CD4-positive, CD25-positive, alpha-beta regulatory T cell (primary cell): ENCODE data around the gene CASD1. TPM values are rescaled to one million over a fixed set of nuclear protein-coding genes. Genes with fewer than 3 reads are reported as not detected.
A peak's percentile ranks its signal among the peaks of the same experiment; 100 is the strongest.

Source experiments
- ATAC-seq, 2 donors: fragments of 150-1000 bp; cut with Tn5 transposase; one replicate each; pipeline ENCODE4 v1.10.0; 2021; ENCODE audit warnings: low read depth in 2 of 2, moderate number of reproducible peaks in 2 of 2, moderate library complexity in 1 of 2
- DNase-seq, 3 donors: peaks; one replicate each; pipeline versions ENCODE4 v3.0.0 to v3.0.0-alpha.2; 2012 to 2022; ENCODE audit warnings: mixed read lengths in 1 of 3
- H3K27ac ChIP-seq: one replicate; pipeline ENCODE4 v1.7.0; 2013; ENCODE audit warnings: mild to moderate bottlenecking, low read length; ENCODE audit not compliant: insufficient read depth, poor library complexity, severe bottlenecking
- H3K27me3 ChIP-seq: one replicate; pipeline ENCODE4 v1.7.0; 2013; ENCODE audit warnings: low read length; ENCODE audit not compliant: control insufficient read depth, insufficient read depth
- H3K36me3 ChIP-seq: one replicate; pipeline ENCODE4 v1.7.0; 2013; ENCODE audit warnings: mild to moderate bottlenecking, low read length, moderate library complexity; ENCODE audit not compliant: control insufficient read depth, insufficient read depth
- H3K4me1 ChIP-seq: 2 replicates; pipeline ENCODE4 v1.7.0; 2013; ENCODE audit warnings: mild to moderate bottlenecking, low read length; ENCODE audit not compliant: insufficient read depth, control insufficient read depth, poor library complexity, severe bottlenecking
- H3K4me3 ChIP-seq: one replicate; pipeline ENCODE4 v1.7.0; 2013; ENCODE audit warnings: low read depth, mild to moderate bottlenecking, low read length, moderate library complexity
- H3K9me3 ChIP-seq, 2 experiments: 1 replicate in 1 of 2; 2 replicates in 1 of 2; pipeline ENCODE4 v1.7.0; 2013; ENCODE audit warnings: low read length in 2 of 2, mild to moderate bottlenecking in 1 of 2, moderate library complexity in 1 of 2; ENCODE audit not compliant: control insufficient read depth in 2 of 2
- H3K27ac Mint-ChIP-seq, 3 donors: one replicate each; pipeline ENCODE4 v1.8.0; 2020 to 2022; ENCODE audit warnings: mild to moderate bottlenecking in 3 of 3, mixed read lengths in 3 of 3, moderate library complexity in 2 of 3
- H3K27me3 Mint-ChIP-seq: one replicate; pipeline ENCODE4 v1.8.0; 2022; ENCODE audit warnings: mild to moderate bottlenecking, mixed read lengths
- H3K36me3 Mint-ChIP-seq: one replicate; pipeline ENCODE4 v1.8.0; 2020; ENCODE audit warnings: mixed read lengths
- H3K4me1 Mint-ChIP-seq, 4 donors: one replicate each; pipeline ENCODE4 v1.8.0; 2020 to 2022; ENCODE audit warnings: mixed read lengths in 4 of 4, mild to moderate bottlenecking in 1 of 4
- H3K4me3 Mint-ChIP-seq, 4 donors: one replicate each; pipeline ENCODE4 v1.8.0; 2020 to 2022; ENCODE audit warnings: mild to moderate bottlenecking in 4 of 4, mixed read lengths in 4 of 4, moderate library complexity in 3 of 4
- H3K9me3 Mint-ChIP-seq, 7 donors: one replicate each; pipeline ENCODE4 v1.8.0; 2020 to 2022; ENCODE audit warnings: mixed read lengths in 7 of 7, mild to moderate bottlenecking in 3 of 7, moderate library complexity in 2 of 7
- polyA plus RNA-seq, 4 donors: library from polyadenylated mRNA; unstranded; fragments of 300-500 nt; fragmentation: Illumina TruSeq; gene quantifications; one replicate each; pipeline ENCODE4 v1.2.3, GENCODE V29; 2021
- total RNA-seq: library from RNA; stranded (reverse); gene quantifications from one replicate; pipeline ENCODE4 v1.2.3, GENCODE V29; 2022

Gene CASD1
- total and polyA plus RNA-seq, 5 donors from 2014 or later, result 7.8 to 21.8 (median 9.1) TPM

- H3K4me3 ChIP-seq, result no peak overlapping the region
- ATAC-seq (no peak), DNase-seq (no peak)
- H3K9me3 ChIP-seq, result no peaks in the 10 kb centered on the region
- no peaks in the 10 kb centered on the region for H3K36me3 Mint-ChIP-seq
- peaks cover 38% of the 10 kb centered on the region for H3K27me3 Mint-ChIP-seq
- no peaks in the 10 kb centered on the region for H3K27me3 ChIP-seq
- H3K4me1 ChIP-seq, result no peaks in the 10 kb centered on the region
- H3K4me1 Mint-ChIP-seq, result no peaks in the 10 kb centered on the region
- H3K27ac ChIP-seq, result no peak overlapping the region
- H3K4me3 Mint-ChIP-seq, result no peak overlapping the region
- H3K9me3 Mint-ChIP-seq, result peaks cover 0 to 3% (median 0%) of the 10 kb centered on the region in 7 donors
- H3K27ac Mint-ChIP-seq, result no peak overlapping the region
- no peaks in the 10 kb centered on the region for H3K36me3 ChIP-seq
These were observed 28.3 kb upstream of the CASD1 start for GRCh38 chr7:94481279-94481678.

DNA sequence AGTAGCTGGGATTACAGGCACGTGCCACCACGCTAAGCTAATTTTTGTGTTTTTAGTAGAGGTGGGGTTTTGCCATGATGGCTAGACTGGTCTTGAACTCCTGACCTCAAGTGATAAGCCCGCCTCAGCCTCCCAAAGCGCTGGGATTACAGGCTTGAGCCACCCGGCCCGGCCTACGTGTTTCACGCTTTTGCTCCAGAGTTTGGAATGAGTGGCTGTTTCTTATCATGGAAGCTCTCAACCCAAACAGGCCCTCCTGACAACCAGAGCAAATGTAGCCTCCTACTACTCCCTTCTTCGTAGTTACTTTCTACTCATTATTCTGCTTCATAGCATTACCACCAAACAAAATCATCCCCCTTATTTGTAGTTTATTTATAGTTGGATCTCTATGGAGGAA is 26.8 kb upstream of the CASD1 start:
- Mint-ChIP-seq H3K27me3 (peaks cover 33% of the 10 kb centered on the region), H3K4me3 (no peak overlapping the region), H3K4me1 (no peaks in the 10 kb centered on the region), H3K36me3 (no peaks in the 10 kb centered on the region), H3K27ac (no peak overlapping the region), H3K9me3 (peaks cover 0 to 3% (median 0%) of the 10 kb centered on the region in 7 donors)
- no peaks in the 10 kb centered on the region for H3K27me3 ChIP-seq
- ATAC-seq, result no peak
- no peak overlapping the region for H3K4me3 ChIP-seq
- H3K4me1 ChIP-seq, result no peaks in the 10 kb centered on the region
- no peaks in the 10 kb centered on the region for H3K36me3 ChIP-seq
- H3K9me3 ChIP-seq, result no peaks in the 10 kb centered on the region
- no peak overlapping the region for H3K27ac ChIP-seq
- DNase-seq, result no peak

GRCh38 chr7:94483843-94484242 is 25.8 kb upstream of the CASD1 start:
- no peaks in the 10 kb centered on the region for H3K36me3 ChIP-seq
- H3K4me1 ChIP-seq, result no peaks in the 10 kb centered on the region
- peaks cover 0 to 3% (median 0%) of the 10 kb centered on the region in 7 donors for H3K9me3 Mint-ChIP-seq
- ATAC-seq (no peak), DNase-seq (no peak)
- peaks cover 32% of the 10 kb centered on the region for H3K27me3 Mint-ChIP-seq
- H3K27me3 ChIP-seq, result no peaks in the 10 kb centered on the region
- H3K9me3 ChIP-seq, result peaks cover 0 to 2% of the 10 kb centered on the region in 2 experiments
- no peaks in the 10 kb centered on the region for H3K4me1 Mint-ChIP-seq
- H3K36me3 Mint-ChIP-seq, result no peaks in the 10 kb centered on the region
- H3K4me3 ChIP-seq, result no peak overlapping the region
- no peak overlapping the region for H3K27ac Mint-ChIP-seq
- H3K27ac ChIP-seq, result no peak overlapping the region
- H3K4me3 Mint-ChIP-seq, result peak overlapping the region in 1 of 4 donors; percentile 78

GRCh38 chr7:94486216-94486615 is 23.4 kb upstream of the CASD1 start:
- Mint-ChIP-seq H3K4me1 (no peaks in the 10 kb centered on the region), H3K27me3 (peaks cover 28% of the 10 kb centered on the region), H3K4me3 (no peak overlapping the region), H3K36me3 (no peaks in the 10 kb centered on the region), H3K27ac (no peak overlapping the region), H3K9me3 (peaks cover 0 to 3% (median under 1%) of the 10 kb centered on the region in 7 donors)
- Histone ChIP-seq H3K27me3 (no peaks in the 10 kb centered on the region), H3K4me3 (no peak overlapping the region), H3K27ac (no peak overlapping the region), H3K4me1 (no peaks in the 10 kb centered on the region), H3K9me3 (peaks cover 0 to 2% of the 10 kb centered on the region in 2 experiments), H3K36me3 (no peaks in the 10 kb centered on the region)
- no peak for ATAC-seq
- DNase-seq, result no peak

DNA sequence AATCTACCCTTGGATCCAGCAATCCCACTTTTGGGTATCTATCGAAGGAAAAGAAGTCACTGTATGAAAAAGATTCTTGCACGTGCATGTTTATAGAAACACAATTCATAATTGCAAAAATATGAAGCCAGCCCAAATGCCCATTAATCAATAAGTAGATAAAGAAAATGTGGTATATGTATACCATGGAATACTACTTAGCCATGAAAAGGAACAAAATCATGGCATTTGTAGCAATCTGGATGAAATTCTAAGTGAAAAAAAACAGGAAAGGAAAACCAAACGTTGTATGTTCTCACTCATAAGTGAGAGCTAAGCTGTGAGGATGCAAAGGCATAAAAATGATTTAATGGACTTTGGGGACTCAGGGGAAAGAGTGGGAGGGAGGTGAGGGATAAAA is 18.2 kb upstream of the CASD1 start:
- H3K27ac Mint-ChIP-seq, result no peak overlapping the region

DNA sequence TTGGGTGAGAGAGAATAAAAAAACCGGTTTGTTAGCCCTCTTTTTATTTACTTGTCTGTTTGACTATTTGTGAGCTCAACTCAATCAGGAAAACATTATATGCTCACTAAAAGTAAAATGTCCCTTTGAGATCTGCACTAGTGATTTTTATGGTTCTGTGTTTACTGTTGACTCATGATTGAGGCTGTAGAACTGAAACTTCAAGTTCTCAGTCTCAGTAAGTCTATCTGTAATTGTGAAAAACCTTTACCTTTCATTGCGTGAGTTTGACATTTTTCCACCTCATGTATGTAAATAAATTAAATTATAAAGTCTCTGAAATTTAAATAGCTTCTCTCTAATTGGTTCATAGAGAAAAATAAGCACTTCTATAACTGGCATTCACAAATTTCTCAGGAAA is 17.0 kb upstream of the CASD1 start:
- no peak overlapping the region for H3K4me3 ChIP-seq
- peaks cover 5% of the 10 kb centered on the region for H3K27me3 ChIP-seq
- ATAC-seq, result no peak
- peaks cover 0 to 3% (median 1%) of the 10 kb centered on the region in 7 donors for H3K9me3 Mint-ChIP-seq
- no peak overlapping the region for H3K4me3 Mint-ChIP-seq
- H3K4me1 Mint-ChIP-seq, result peaks cover 0 to 3% (median 0%) of the 10 kb centered on the region in 4 donors
- H3K9me3 ChIP-seq, result peaks cover 0 to 2% of the 10 kb centered on the region in 2 experiments
- peak in 1 of 3 donors; percentile 9 for DNase-seq
- H3K27ac ChIP-seq, result no peak overlapping the region
- no peaks in the 10 kb centered on the region for H3K36me3 ChIP-seq
- H3K4me1 ChIP-seq, result no peaks in the 10 kb centered on the region
- no peak overlapping the region for H3K27ac Mint-ChIP-seq
- peaks cover 31% of the 10 kb centered on the region for H3K27me3 Mint-ChIP-seq
- H3K36me3 Mint-ChIP-seq, result no peaks in the 10 kb centered on the region

More for the DNA sequence above, 18.2 kb upstream of the CASD1 start:
- no peak overlapping the region for H3K4me3 Mint-ChIP-seq
- DNase-seq, result no peak
- Histone ChIP-seq H3K36me3 (no peaks in the 10 kb centered on the region), H3K4me3 (no peak overlapping the region), H3K27ac (no peak overlapping the region), H3K4me1 (no peaks in the 10 kb centered on the region), H3K27me3 (peaks cover 5% of the 10 kb centered on the region), H3K9me3 (peaks cover 0 to 2% of the 10 kb centered on the region in 2 experiments)
- peaks cover 26% of the 10 kb centered on the region for H3K27me3 Mint-ChIP-seq
- peaks cover 0 to 3% (median 1%) of the 10 kb centered on the region in 7 donors for H3K9me3 Mint-ChIP-seq
- H3K36me3 Mint-ChIP-seq, result no peaks in the 10 kb centered on the region
- peaks cover 0 to 3% (median 0%) of the 10 kb centered on the region in 4 donors for H3K4me1 Mint-ChIP-seq
- no peak for ATAC-seq

DNA sequence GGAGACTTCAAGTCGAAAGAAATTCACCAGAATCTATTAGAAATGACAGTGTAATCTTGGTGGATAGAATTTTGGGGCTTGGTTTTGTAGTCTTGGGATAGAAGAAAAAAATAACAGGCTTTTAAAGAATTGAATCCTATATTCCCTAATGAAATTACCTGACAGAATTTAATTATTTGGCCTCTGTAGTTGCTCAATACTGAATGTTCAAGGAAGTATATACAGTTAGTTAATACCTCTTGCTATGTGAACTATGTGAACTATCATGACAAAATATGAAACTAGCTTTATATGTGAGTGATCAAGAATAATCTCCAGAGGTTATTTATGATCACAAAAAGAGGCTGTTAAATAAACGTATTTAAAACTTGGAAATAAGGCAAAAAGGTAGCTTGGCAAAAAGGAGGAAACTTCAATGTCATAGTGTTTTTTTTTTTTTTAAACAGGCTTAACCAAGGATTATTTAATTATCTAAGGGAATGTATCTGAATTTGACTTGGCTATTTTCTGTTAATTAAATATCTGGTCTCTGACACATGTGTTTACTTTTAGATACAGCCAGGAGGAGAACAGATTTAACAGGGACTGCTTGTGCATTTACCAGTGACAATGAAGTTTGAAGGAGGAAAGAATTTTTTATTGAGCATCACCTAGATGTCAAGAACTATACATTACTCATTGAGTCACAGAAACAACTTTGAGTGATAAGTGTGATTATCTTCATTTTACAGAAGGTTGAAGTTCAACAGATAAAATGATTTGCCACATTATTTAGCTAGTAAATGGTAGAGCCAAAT is 11.5 kb upstream of the CASD1 start:
- H3K27ac Mint-ChIP-seq, result no peak overlapping the region
- no peak overlapping the region for H3K4me3 Mint-ChIP-seq
- no peaks in the 10 kb centered on the region for H3K36me3 ChIP-seq
- H3K9me3 ChIP-seq, result no peaks in the 10 kb centered on the region
- H3K27me3 ChIP-seq, result peaks cover 21% of the 10 kb centered on the region
- peaks cover 0 to 3% (median 0%) of the 10 kb centered on the region in 7 donors for H3K9me3 Mint-ChIP-seq
- ATAC-seq (no peak), DNase-seq (no peak)
- no peak overlapping the region for H3K4me3 ChIP-seq
- no peaks in the 10 kb centered on the region for H3K4me1 Mint-ChIP-seq
- no peak overlapping the region for H3K27ac ChIP-seq
- peaks cover 43% of the 10 kb centered on the region for H3K27me3 Mint-ChIP-seq
- no peaks in the 10 kb centered on the region for H3K36me3 Mint-ChIP-seq
- no peaks in the 10 kb centered on the region for H3K4me1 ChIP-seq

DNA sequence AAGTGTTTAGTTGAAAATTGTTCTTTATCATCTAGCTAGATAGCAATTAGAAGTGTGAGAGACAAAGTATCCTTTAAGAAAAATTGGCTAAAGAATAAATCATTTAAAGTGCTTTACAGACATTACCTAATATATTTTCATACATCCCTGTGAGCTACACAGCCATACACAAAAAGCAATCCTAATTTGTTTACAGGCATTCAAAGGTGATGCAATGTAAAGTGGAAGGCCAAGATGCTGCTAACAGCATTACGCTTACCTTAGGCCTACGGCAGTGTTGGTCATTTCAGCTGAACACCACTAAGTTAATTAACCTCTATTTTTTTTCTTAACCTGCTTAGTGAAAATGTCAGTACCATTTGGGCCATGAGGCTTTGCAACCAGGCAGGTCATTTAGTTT is 10.7 kb upstream of the CASD1 start:
- H3K4me1 Mint-ChIP-seq, result no peaks in the 10 kb centered on the region
- no peak for ATAC-seq
- DNase-seq, result no peak
- peaks cover 0 to 3% (median 0%) of the 10 kb centered on the region in 7 donors for H3K9me3 Mint-ChIP-seq
- H3K27ac Mint-ChIP-seq, result no peak overlapping the region
- Histone ChIP-seq H3K4me3 (no peak overlapping the region), H3K27ac (no peak overlapping the region), H3K9me3 (no peaks in the 10 kb centered on the region), H3K36me3 (no peaks in the 10 kb centered on the region), H3K4me1 (no peaks in the 10 kb centered on the region), H3K27me3 (peaks cover 21% of the 10 kb centered on the region)
- no peaks in the 10 kb centered on the region for H3K36me3 Mint-ChIP-seq
- H3K4me3 Mint-ChIP-seq, result no peak overlapping the region
- H3K27me3 Mint-ChIP-seq, result peaks cover 43% of the 10 kb centered on the region
